GM18870 (cell line): ENCODE data around the gene ELP2.

Experiments used
- ATAC-seq: cut with Tn5 transposase; IDR thresholded peaks from one replicate; pipeline ENCODE4 v1.9.1; 2021; ENCODE audit warnings: moderate library complexity; ENCODE audit not compliant: unreplicated experiment

The ELP2 gene

GRCh38 chr18:36212301-36213171 is 82.8 kb downstream of the ELP2 start:
- no peak for ATAC-seq

GRCh38 chr18:36214811-36215210 is 85.1 kb downstream of the ELP2 start:
- ATAC-seq, result no peak

- no peak for ATAC-seq
Measured at GRCh38 chr18:36215577-36215976, 85.9 kb downstream of the ELP2 start.

- no peak for ATAC-seq
Measured at GRCh38 chr18:36217348-36217747, 87.6 kb downstream of the ELP2 start.

GRCh38 chr18:36229188-36229587 is 99.5 kb downstream of the ELP2 start:
- no peak for ATAC-seq
